ENCODE measurements around the gene OSBPL8. TPM values are rescaled to one million over a fixed set of nuclear protein-coding genes. Genes with fewer than 3 reads are reported as not detected.
"Not testable (repeated sequence)": the region's sequence is repeated elsewhere in the genome, so short reads cannot be mapped to it uniquely, and the experiment has no call there.

The OSBPL8 gene
- total and polyA plus RNA-seq, 8 donors: 7.7 to 147 (median 29.4) TPM

- no peak overlapping the region for H3K4me3 ChIP-seq
- H3K27me3 ChIP-seq: no peaks in the 10 kb centered on the region
- no peaks in the 10 kb centered on the region for H3K36me3 ChIP-seq
- TF ChIP-seq POLR2AphosphoS5 (IDR thresholded peaks at IDR 0.05): no peak
- no peak for TF ChIP-seq EP300 (IDR thresholded peaks at IDR 0.05)
- no peak for TF ChIP-seq POLR2A (IDR thresholded peaks at IDR 0.05)
- TF ChIP-seq, protein P1, sequence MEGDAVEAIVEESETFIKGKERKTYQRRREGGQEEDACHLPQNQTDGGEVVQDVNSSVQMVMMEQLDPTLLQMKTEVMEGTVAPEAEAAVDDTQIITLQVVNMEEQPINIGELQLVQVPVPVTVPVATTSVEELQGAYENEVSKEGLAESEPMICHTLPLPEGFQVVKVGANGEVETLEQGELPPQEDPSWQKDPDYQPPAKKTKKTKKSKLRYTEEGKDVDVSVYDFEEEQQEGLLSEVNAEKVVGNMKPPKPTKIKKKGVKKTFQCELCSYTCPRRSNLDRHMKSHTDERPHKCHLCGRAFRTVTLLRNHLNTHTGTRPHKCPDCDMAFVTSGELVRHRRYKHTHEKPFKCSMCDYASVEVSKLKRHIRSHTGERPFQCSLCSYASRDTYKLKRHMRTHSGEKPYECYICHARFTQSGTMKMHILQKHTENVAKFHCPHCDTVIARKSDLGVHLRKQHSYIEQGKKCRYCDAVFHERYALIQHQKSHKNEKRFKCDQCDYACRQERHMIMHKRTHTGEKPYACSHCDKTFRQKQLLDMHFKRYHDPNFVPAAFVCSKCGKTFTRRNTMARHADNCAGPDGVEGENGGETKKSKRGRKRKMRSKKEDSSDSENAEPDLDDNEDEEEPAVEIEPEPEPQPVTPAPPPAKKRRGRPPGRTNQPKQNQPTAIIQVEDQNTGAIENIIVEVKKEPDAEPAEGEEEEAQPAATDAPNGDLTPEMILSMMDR (IDR thresholded peaks at IDR 0.05): no peak
- DNase-seq: no peak
- H3K27ac ChIP-seq: no peak overlapping the region
- peaks cover 0 to 16% (median 4%) of the 10 kb centered on the region in 4 donors for H3K9me3 ChIP-seq
- H3K4me1 ChIP-seq: no peaks in the 10 kb centered on the region
- intact Hi-C loops (cut with DNase I; ENCODE audit: low total_unique reads): no loop called here
- 93 to 97% (median 96%) methylated on average over 5 of the region's 5 CpGs for WGBS, 5 donors
Measured at GRCh38 chr12:76329606-76330005, 230.0 kb downstream of the OSBPL8 start.

DNA sequence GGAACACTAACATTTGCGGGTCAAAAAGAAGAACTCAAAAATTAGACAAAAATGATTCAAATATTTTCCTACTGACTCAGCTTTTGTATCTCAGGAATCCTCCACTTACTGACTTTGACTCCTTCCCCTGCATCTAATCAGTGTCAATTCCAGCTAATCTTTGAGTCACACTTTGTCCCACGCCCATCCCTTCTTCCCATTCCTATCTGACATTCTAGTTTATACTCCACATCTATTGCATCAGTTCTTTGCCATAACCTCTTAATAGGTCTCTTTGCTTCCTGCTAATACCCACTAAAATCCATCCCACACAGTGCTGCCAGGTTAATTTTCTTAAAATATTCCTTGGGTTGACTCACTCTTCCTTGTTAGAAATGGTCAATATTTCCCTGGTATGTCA is 230.4 kb downstream of the OSBPL8 start:
- Histone ChIP-seq H3K27ac (no peak overlapping the region), H3K9me3 (peaks cover 0 to 16% (median 4%) of the 10 kb centered on the region in 4 donors), H3K27me3 (no peaks in the 10 kb centered on the region), H3K4me1 (no peaks in the 10 kb centered on the region), H3K4me3 (no peak overlapping the region), H3K36me3 (no peaks in the 10 kb centered on the region)
- WGBS, 5 donors: 83 to 97% (median 87%) methylated on average over 2 of the region's 2 CpGs
- no peak for DNase-seq
- TF ChIP-seq POLR2AphosphoS5 (IDR thresholded peaks at IDR 0.05) (no peak), POLR2A (IDR thresholded peaks at IDR 0.05) (no peak), EP300 (IDR thresholded peaks at IDR 0.05) (no peak)
- TF ChIP-seq, protein P1 (IDR thresholded peaks at IDR 0.05): no peak
- intact Hi-C loops (cut with DNase I; ENCODE audit: low total_unique reads): no loop called here

DNA sequence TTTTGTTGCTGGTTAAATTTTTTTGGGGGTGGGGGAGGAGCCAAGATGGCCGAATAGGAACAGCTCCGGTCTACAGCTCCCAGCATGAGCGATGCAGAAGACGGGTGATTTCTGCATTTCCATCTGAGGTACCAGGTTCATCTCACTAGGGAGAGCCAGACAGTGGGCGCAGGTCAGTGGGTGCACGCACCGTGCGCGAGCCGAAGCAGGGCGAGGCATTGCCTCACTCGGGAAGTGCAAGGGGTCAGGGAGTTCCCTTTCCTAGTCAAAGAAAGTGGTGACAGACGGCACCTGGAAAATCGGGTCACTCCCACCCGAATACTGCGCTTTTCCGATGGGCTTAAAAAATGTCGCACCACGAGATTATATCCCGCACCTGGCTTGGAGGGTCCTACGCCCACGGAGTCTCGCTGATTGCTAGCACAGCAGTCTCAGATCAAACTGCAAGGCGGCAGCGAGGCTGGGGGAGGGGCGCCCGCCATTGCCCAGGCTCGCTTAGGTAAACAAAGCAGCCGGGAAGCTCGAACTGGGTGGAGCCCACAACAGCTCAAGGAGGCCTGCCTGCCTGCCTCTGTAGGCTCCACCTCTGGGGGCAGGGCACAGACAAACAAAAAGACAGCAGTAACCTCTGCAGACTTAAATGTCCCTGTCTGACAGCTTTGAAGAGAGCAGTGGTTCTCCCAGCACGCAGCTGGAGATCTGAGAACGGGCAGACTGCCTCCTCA is 239.8 kb downstream of the OSBPL8 start:
- H3K36me3 ChIP-seq; H3K4me1 ChIP-seq; DNase-seq; intact Hi-C loops (cut with DNase I; ENCODE audit: low total_unique reads); H3K27me3 ChIP-seq; H3K9me3 ChIP-seq; H3K27ac ChIP-seq; H3K4me3 ChIP-seq: not testable (repeated sequence)
- WGBS, 5 donors: 47 to 67% (median 53%) methylated on average over 19 to 30 of the region's 32 CpGs

DNA sequence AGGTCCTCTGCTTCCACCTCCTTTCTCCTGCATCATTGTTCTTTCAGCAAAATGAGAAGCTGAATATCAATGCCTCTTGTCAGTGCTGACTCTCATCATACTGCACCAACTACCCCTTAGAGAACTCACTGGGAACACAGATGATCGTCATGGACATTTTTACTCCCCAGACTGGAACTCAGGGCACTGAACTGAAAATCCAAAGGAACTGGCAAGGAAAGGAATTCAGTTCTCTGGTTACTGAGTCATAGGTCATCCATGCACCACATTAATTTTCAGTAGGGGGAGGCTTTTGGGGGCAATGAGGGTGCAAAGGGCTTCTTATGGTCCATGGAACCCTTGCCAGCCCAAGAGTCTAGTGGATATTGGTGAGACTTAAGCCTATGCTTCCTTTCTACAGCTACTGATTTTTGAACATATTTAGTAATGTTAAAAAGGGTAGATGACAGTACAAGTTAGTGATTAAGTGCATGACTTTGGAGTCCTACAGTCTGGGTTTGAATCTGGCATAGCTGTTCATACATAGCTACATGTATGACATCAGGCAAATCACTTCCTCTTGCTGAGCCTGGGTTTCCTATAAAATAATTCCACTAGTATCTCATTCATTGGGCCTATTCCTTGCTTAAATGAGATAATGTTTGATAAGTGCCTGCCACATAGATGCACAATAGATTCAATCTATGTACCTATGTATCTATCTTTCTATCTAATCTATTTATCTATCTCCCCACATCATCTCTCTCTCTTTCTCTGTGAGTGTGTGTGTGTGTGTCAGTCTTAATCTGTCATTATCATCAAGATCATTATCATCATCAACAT is 240.6 kb downstream of the OSBPL8 start:
- no peak for TF ChIP-seq EP300 (IDR thresholded peaks at IDR 0.05)
- TF ChIP-seq POLR2A (IDR thresholded peaks at IDR 0.05): no peak
- TF ChIP-seq, protein P1 (IDR thresholded peaks at IDR 0.05): no peak
- no peak for TF ChIP-seq POLR2AphosphoS5 (IDR thresholded peaks at IDR 0.05)
- Histone ChIP-seq H3K4me3 (no peak overlapping the region), H3K4me1 (no peaks in the 10 kb centered on the region), H3K27me3 (no peaks in the 10 kb centered on the region), H3K9me3 (no peaks in the 10 kb centered on the region), H3K27ac (no peak overlapping the region), H3K36me3 (no peaks in the 10 kb centered on the region)
- intact Hi-C loops (cut with DNase I; ENCODE audit: low total_unique reads): no loop called here
- no peak for DNase-seq
- WGBS, 5 donors: 87 to 97% (median 93%) methylated on average over 1 of the region's 1 CpG

Measured in stomach (tissue), 9 donors.